ENCODE measurements around the gene ADAM22. TPM values are rescaled to one million over a fixed set of nuclear protein-coding genes. Genes with fewer than 3 reads are reported as not detected.

Gene ADAM22
- total and polyA plus RNA-seq, 2 experiments from 2014 or later: 0.09 to 0.54 TPM

GRCh38 chr7:88169717-88170320 is 235.8 kb downstream of the ADAM22 start:
- Histone ChIP-seq H3K79me2 (ENCODE audit: insufficient read depth) (no peaks in the 10 kb centered on the region), H3K9me2 (ENCODE audit: insufficient read depth) (no peaks in the 10 kb centered on the region), H2AFZ (no peak overlapping the region), H3K9me3 (ENCODE audit: low read depth) (no peaks in the 10 kb centered on the region), H4K20me1 (ENCODE audit: insufficient read depth) (no peaks in the 10 kb centered on the region), H3K9ac (no peak overlapping the region), H3F3A (ENCODE audit: insufficient read depth) (no peaks in the 10 kb centered on the region), H3K4me3 (no peak overlapping the region), H3K36me3 (ENCODE audit: low read depth) (no peaks in the 10 kb centered on the region), H3K4me1 (ENCODE audit: insufficient read depth) (no peaks in the 10 kb centered on the region), H3K27me3 (replicated peaks; ENCODE audit: insufficient read depth) (no peaks in the 10 kb centered on the region), H3K27ac (no peak overlapping the region), H3K4me2 (ENCODE audit: unreplicated experiment) (no peak overlapping the region)
- peak; percentile 42 for DNase-seq
- in situ Hi-C loops (cut with MboI): no loop called here
- 0 to 3% methylated on average over 1 of the region's 1 CpG for WGBS, 2 experiments (ENCODE audit: low coverage in 1 of 2, low lambda C conversion rate in 2 of 2, missing lambda C conversion rate in 2 of 2)
- no peak for TF ChIP-seq EZH2phosphoT487 (IDR thresholded peaks at IDR 0.05; ENCODE audit: insufficient read depth, low read depth)
- TF ChIP-seq EZH2 (IDR thresholded peaks at IDR 0.05; ENCODE audit: insufficient read depth, poor library complexity, severe bottlenecking): no peak

- no peaks in the 10 kb centered on the region for H3K4me1 ChIP-seq (ENCODE audit: insufficient read depth)
- no peaks in the 10 kb centered on the region for H3K9me2 ChIP-seq (ENCODE audit: insufficient read depth)
- TF ChIP-seq EZH2 (IDR thresholded peaks at IDR 0.05; ENCODE audit: insufficient read depth, poor library complexity, severe bottlenecking) (no peak), EZH2phosphoT487 (IDR thresholded peaks at IDR 0.05; ENCODE audit: insufficient read depth, low read depth) (no peak)
- in situ Hi-C loops (cut with MboI): no loop called here
- H3F3A ChIP-seq (ENCODE audit: insufficient read depth): no peaks in the 10 kb centered on the region
- H3K9ac ChIP-seq: no peak overlapping the region
- H3K4me2 ChIP-seq (ENCODE audit: unreplicated experiment): no peak overlapping the region
- no peak overlapping the region for H3K4me3 ChIP-seq
- 88 to 92% methylated on average over 4 of the region's 4 CpGs for WGBS, 2 experiments (ENCODE audit: low coverage in 1 of 2, low lambda C conversion rate in 2 of 2, missing lambda C conversion rate in 2 of 2)
- H3K36me3 ChIP-seq (ENCODE audit: low read depth): no peaks in the 10 kb centered on the region
- no peaks in the 10 kb centered on the region for H3K27me3 ChIP-seq (replicated peaks; ENCODE audit: insufficient read depth)
- H3K27ac ChIP-seq: no peak overlapping the region
- no peaks in the 10 kb centered on the region for H3K9me3 ChIP-seq (ENCODE audit: low read depth)
- no peaks in the 10 kb centered on the region for H4K20me1 ChIP-seq (ENCODE audit: insufficient read depth)
- no peak for DNase-seq
- H3K79me2 ChIP-seq (ENCODE audit: insufficient read depth): no peaks in the 10 kb centered on the region
- H2AFZ ChIP-seq: no peak overlapping the region
Observed at GRCh38 chr7:88172842-88173241, 238.8 kb downstream of the ADAM22 start.

- H3K27ac ChIP-seq: no peak overlapping the region
- H3K27me3 ChIP-seq (replicated peaks; ENCODE audit: insufficient read depth): no peaks in the 10 kb centered on the region
- no peaks in the 10 kb centered on the region for H4K20me1 ChIP-seq (ENCODE audit: insufficient read depth)
- TF ChIP-seq EZH2phosphoT487 (IDR thresholded peaks at IDR 0.05; ENCODE audit: insufficient read depth, low read depth) (no peak), EZH2 (IDR thresholded peaks at IDR 0.05; ENCODE audit: insufficient read depth, poor library complexity, severe bottlenecking) (no peak)
- no peaks in the 10 kb centered on the region for H3F3A ChIP-seq (ENCODE audit: insufficient read depth)
- H2AFZ ChIP-seq: no peak overlapping the region
- no peaks in the 10 kb centered on the region for H3K4me1 ChIP-seq (ENCODE audit: insufficient read depth)
- no peak overlapping the region for H3K4me2 ChIP-seq (ENCODE audit: unreplicated experiment)
- DNase-seq: no peak
- H3K36me3 ChIP-seq (ENCODE audit: low read depth): no peaks in the 10 kb centered on the region
- H3K4me3 ChIP-seq: no peak overlapping the region
- H3K9me2 ChIP-seq (ENCODE audit: insufficient read depth): no peaks in the 10 kb centered on the region; the same call in 1 of the 2 replicates
- WGBS, 2 experiments (ENCODE audit: low coverage in 1 of 2, low lambda C conversion rate in 2 of 2, missing lambda C conversion rate in 2 of 2): 73 to 78% methylated on average over 5 of the region's 5 CpGs
- no peaks in the 10 kb centered on the region for H3K9me3 ChIP-seq (ENCODE audit: low read depth)
- in situ Hi-C loops (cut with MboI): no loop called here
- no peak overlapping the region for H3K9ac ChIP-seq
- no peaks in the 10 kb centered on the region for H3K79me2 ChIP-seq (ENCODE audit: insufficient read depth)
Observed at GRCh38 chr7:88176190-88176589, 242.1 kb downstream of the ADAM22 start.

- Histone ChIP-seq H2AFZ (no peak overlapping the region), H3K4me3 (no peak overlapping the region), H3K4me1 (ENCODE audit: insufficient read depth) (peaks cover 22% of the 10 kb centered on the region), H3K27me3 (replicated peaks; ENCODE audit: insufficient read depth) (no peaks in the 10 kb centered on the region), H3K9me3 (ENCODE audit: low read depth) (no peaks in the 10 kb centered on the region), H3K27ac (no peak overlapping the region), H3K9ac (no peak overlapping the region), H3K36me3 (ENCODE audit: low read depth) (no peaks in the 10 kb centered on the region), H3K4me2 (ENCODE audit: unreplicated experiment) (no peak overlapping the region), H4K20me1 (ENCODE audit: insufficient read depth) (no peaks in the 10 kb centered on the region), H3F3A (ENCODE audit: insufficient read depth) (peaks cover 21% of the 10 kb centered on the region), H3K79me2 (ENCODE audit: insufficient read depth) (no peaks in the 10 kb centered on the region), H3K9me2 (ENCODE audit: insufficient read depth) (no peaks in the 10 kb centered on the region; the same call in 1 of the 2 replicates)
- DNase-seq: no peak
- in situ Hi-C loops (cut with MboI): no loop called here
- WGBS, 2 experiments (ENCODE audit: low coverage in 1 of 2, low lambda C conversion rate in 2 of 2, missing lambda C conversion rate in 2 of 2): 88 to 96% methylated on average over 1 of the region's 1 CpG
- TF ChIP-seq EZH2 (IDR thresholded peaks at IDR 0.05; ENCODE audit: insufficient read depth, poor library complexity, severe bottlenecking) (no peak), EZH2phosphoT487 (IDR thresholded peaks at IDR 0.05; ENCODE audit: insufficient read depth, low read depth) (no peak)
Observed at GRCh38 chr7:88183051-88183450, 249.0 kb downstream of the ADAM22 start.

Data from GM23248 (cell line).